UCSD-AML1 (cell line): ENCODE results near the gene DDIT3.

Experiments used
- DNase-seq: peaks from one replicate; lab custom pipeline; 2025; ENCODE audit not compliant: unreplicated experiment; lab: John Stamatoyannopoulos, UW

Gene DDIT3

GRCh38 chr12:57547288-57548012, 27.1 kb upstream of the DDIT3 start:
- DNase-seq, result no peak

GRCh38 chr12:57546438-57547287, 26.3 kb upstream of the DDIT3 start, which contains the start of gene DCTN2:
DCTN2 (minus strand) TSS chr12:57547192; CDS start chr12:57547063, 129 bp downstream.
- DNase-seq, result peak; percentile 93

GRCh38 chr12:57545809-57546437, 25.6 kb upstream of the DDIT3 start:
- no peak for DNase-seq

GRCh38 chr12:57543581-57543980, 23.3 kb upstream of the DDIT3 start:
- no peak for DNase-seq

- no peak for DNase-seq
These were observed 21.4 kb upstream of the DDIT3 start for GRCh38 chr12:57541717-57542116.

- DNase-seq, result no peak
These were observed 20.7 kb upstream of the DDIT3 start for GRCh38 chr12:57541001-57541400.

- DNase-seq, result peak; percentile 58
These were observed 18.9 kb upstream of the DDIT3 start for GRCh38 chr12:57539134-57539768.

- no peak for DNase-seq
These were observed 16.3 kb upstream of the DDIT3 start for GRCh38 chr12:57536597-57536942.

- DNase-seq, result no peak
These were observed 15.7 kb upstream of the DDIT3 start for GRCh38 chr12:57535764-57536596.

- DNase-seq, result no peak
These were observed 14.8 kb upstream of the DDIT3 start for GRCh38 chr12:57534991-57535543.

GRCh38 chr12:57534250-57534649, 13.9 kb upstream of the DDIT3 start:
- no peak for DNase-seq

- DNase-seq, result no peak
These were observed 12.8 kb upstream of the DDIT3 start for GRCh38 chr12:57533108-57533507.

GRCh38 chr12:57531836-57532235, 11.5 kb upstream of the DDIT3 start:
- no peak for DNase-seq

- DNase-seq, result no peak
These were observed 10.3 kb upstream of the DDIT3 start for GRCh38 chr12:57530396-57531142.

GRCh38 chr12:57529831-57530230, 9.5 kb upstream of the DDIT3 start:
- DNase-seq, result no peak

- no peak for DNase-seq
These were observed 8.7 kb upstream of the DDIT3 start for GRCh38 chr12:57528831-57529555.

- DNase-seq, result no peak
These were observed 7.9 kb upstream of the DDIT3 start for GRCh38 chr12:57528176-57528575.

- no peak for DNase-seq
These were observed 6.9 kb upstream of the DDIT3 start for GRCh38 chr12:57527184-57527583.
